SH-SY5Y (cell line): Measurements from ENCODE around the gene MECP2.

Experiments used
- GATA2 ChIP-seq: IDR thresholded peaks from 2 replicates; pipeline ENCODE4 v1.6.1; 2011; ENCODE audit warnings: mild to moderate bottlenecking, low read depth, low read length
- GATA3 ChIP-seq: IDR thresholded peaks from 2 replicates; pipeline ENCODE4 v1.6.1; 2011; ENCODE audit warnings: low read depth, mild to moderate bottlenecking, low read length, moderate library complexity

- TF ChIP-seq GATA2 = no peak
- no peak for TF ChIP-seq GATA3
Measured at GRCh38 chrX:154131955-154132354, 34.4 kb upstream of the MECP2 start.
